Measurements from ENCODE around the gene GABBR1.

GRCh38 chr6:29625337-29625930 lies 7.5 kb downstream of the GABBR1 start:
- no peak for TF ChIP-seq POLR2AphosphoS5 (IDR thresholded peaks at IDR 0.05)
- TF ChIP-seq CTCF (IDR thresholded peaks at IDR 0.05; ENCODE audit: poor library complexity, severe bottlenecking) = no peak
- TF ChIP-seq, protein P1, sequence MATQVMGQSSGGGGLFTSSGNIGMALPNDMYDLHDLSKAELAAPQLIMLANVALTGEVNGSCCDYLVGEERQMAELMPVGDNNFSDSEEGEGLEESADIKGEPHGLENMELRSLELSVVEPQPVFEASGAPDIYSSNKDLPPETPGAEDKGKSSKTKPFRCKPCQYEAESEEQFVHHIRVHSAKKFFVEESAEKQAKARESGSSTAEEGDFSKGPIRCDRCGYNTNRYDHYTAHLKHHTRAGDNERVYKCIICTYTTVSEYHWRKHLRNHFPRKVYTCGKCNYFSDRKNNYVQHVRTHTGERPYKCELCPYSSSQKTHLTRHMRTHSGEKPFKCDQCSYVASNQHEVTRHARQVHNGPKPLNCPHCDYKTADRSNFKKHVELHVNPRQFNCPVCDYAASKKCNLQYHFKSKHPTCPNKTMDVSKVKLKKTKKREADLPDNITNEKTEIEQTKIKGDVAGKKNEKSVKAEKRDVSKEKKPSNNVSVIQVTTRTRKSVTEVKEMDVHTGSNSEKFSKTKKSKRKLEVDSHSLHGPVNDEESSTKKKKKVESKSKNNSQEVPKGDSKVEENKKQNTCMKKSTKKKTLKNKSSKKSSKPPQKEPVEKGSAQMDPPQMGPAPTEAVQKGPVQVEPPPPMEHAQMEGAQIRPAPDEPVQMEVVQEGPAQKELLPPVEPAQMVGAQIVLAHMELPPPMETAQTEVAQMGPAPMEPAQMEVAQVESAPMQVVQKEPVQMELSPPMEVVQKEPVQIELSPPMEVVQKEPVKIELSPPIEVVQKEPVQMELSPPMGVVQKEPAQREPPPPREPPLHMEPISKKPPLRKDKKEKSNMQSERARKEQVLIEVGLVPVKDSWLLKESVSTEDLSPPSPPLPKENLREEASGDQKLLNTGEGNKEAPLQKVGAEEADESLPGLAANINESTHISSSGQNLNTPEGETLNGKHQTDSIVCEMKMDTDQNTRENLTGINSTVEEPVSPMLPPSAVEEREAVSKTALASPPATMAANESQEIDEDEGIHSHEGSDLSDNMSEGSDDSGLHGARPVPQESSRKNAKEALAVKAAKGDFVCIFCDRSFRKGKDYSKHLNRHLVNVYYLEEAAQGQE (IDR thresholded peaks at IDR 0.05; ENCODE audit: borderline replicate concordance) = no peak
- TF ChIP-seq EZH2 (IDR thresholded peaks at IDR 0.05; ENCODE audit: borderline replicate concordance, insufficient read depth, low read length, poor library complexity, severe bottlenecking) = no peak
- TF ChIP-seq EP300 (conservative IDR thresholded peaks at IDR 0.05; ENCODE audit: poor library complexity, severe bottlenecking) = no peak
